PC-3 (cell line): ENCODE measurements around the gene RHEBL1. TPM values are rescaled to one million over a fixed set of nuclear protein-coding genes. Genes with fewer than 3 reads are reported as not detected.

Experiments used
- ATAC-seq: fragments of 200-7000 bp; cut with Tn5 transposase; 2 replicates; pipeline ENCODE4 v1.9.1; 2020; ENCODE audit warnings: mild to moderate bottlenecking, moderate library complexity
- BruUV-seq: library from RNA; stranded (reverse); fragments of 400-500 nt; replicated peaks from 2 replicates; lab custom pipeline; 2021; lab: Mats Ljungman, UMichigan
- CTCF ChIA-PET: fragments of 300-600 bp; sonication (Branson Sonifier 250); formaldehyde crosslinking; loops from one replicate; lab custom pipeline; 2022; ENCODE audit warnings: antibody characterized with exemption; lab: Charles Lee
- POLR2A ChIA-PET: fragments of 300-600 bp; sonication (Branson Sonifier 250); formaldehyde crosslinking; loops from one replicate; lab custom pipeline; 2022; ENCODE audit warnings: antibody characterized with exemption; ENCODE audit not compliant: unreplicated experiment; lab: Charles Lee
- DNase-seq: peaks from one replicate; pipeline ENCODE4 v3.0.0-alpha.2; 2015
- H2AFZ ChIP-seq: fragments of 300-600 bp; sonication (generic); 2 replicates; pipeline ENCODE4 v1.6.0; 2016; ENCODE audit warnings: antibody characterized with exemption, low read length
- H3F3A ChIP-seq: fragments of 300-600 bp; sonication (generic); one replicate; pipeline ENCODE4 v1.6.0; 2017; ENCODE audit warnings: antibody characterized with exemption, low read length, control low read depth, mild to moderate bottlenecking; ENCODE audit not compliant: unreplicated experiment
- H3K27ac ChIP-seq: fragments of 300-600 bp; sonication (generic); 2 replicates; pipeline ENCODE4 v1.5.1; 2016; ENCODE audit warnings: mild to moderate bottlenecking, low read length
- H3K27me3 ChIP-seq: fragments of 300-600 bp; sonication (generic); 2 replicates; pipeline ENCODE4 v1.6.1; 2016; ENCODE audit warnings: low read length, mixed read lengths
- H3K36me3 ChIP-seq: fragments of 300-600 bp; sonication (generic); 2 replicates; pipeline ENCODE4 v1.6.1; 2016; ENCODE audit warnings: low read depth, mixed run types, low read length, mixed read lengths
- H3K4me1 ChIP-seq: fragments of 300-600 bp; sonication (generic); 2 replicates; pipeline ENCODE4 v1.5.1; 2016; ENCODE audit warnings: low read length; ENCODE audit not compliant: insufficient read depth
- H3K4me2 ChIP-seq: fragments of 300-600 bp; sonication (generic); 2 replicates; pipeline ENCODE4 v1.6.0; 2016; ENCODE audit warnings: low read length
- H3K4me3 ChIP-seq: fragments of 300-600 bp; sonication (generic); 2 replicates; pipeline ENCODE4 v1.5.1; 2016; ENCODE audit warnings: mild to moderate bottlenecking, low read length, mixed read lengths
- H3K79me2 ChIP-seq: fragments of 300-600 bp; sonication (generic); 2 replicates; pipeline ENCODE4 v1.6.1; 2017; ENCODE audit warnings: low read length, mixed read lengths
- H3K9ac ChIP-seq: fragments of 300-600 bp; sonication (generic); 2 replicates; pipeline ENCODE4 v1.6.0; 2016; ENCODE audit warnings: mild to moderate bottlenecking, low read length
- H3K9me2 ChIP-seq: fragments of 300-600 bp; sonication (generic); replicated peaks from 2 replicates; pipeline ENCODE4 v1.6.1; 2016; ENCODE audit warnings: mixed run types, low read length, mixed read lengths
- H3K9me3 ChIP-seq: fragments of 300-600 bp; sonication (generic); 2 replicates; pipeline ENCODE4 v1.6.1; 2016; ENCODE audit warnings: low read length, mixed read lengths
- H4K20me1 ChIP-seq: fragments of 300-600 bp; sonication (generic); 2 replicates; pipeline ENCODE4 v1.6.1; 2016; ENCODE audit warnings: low read length, mixed read lengths
- EZH2 ChIP-seq: fragments of 300-600 bp; sonication (generic); IDR thresholded peaks from one replicate; pipeline ENCODE4 v1.6.1; 2017; ENCODE audit warnings: antibody characterized with exemption, mild to moderate bottlenecking, low read length; ENCODE audit not compliant: unreplicated experiment
- EZH2phosphoT487 ChIP-seq: fragments of 300-600 bp; sonication (generic); IDR thresholded peaks from 2 replicates; pipeline ENCODE4 v1.6.1; 2018; ENCODE audit warnings: mild to moderate bottlenecking, antibody characterized with exemption, low read length, borderline replicate concordance
- intact Hi-C: fragments of 100-400 bp; cut with micrococcal nuclease; formaldehyde crosslinking; loops from 2 replicates; pipeline ENCODE4 v1.9.0; 2023
- total RNA-seq: library from RNA; depleted of rRNA; stranded (reverse); fragments of >200 nt; gene quantifications from 2 replicates; pipeline ENCODE4 v1.2.3, GENCODE V29; 2014
- TF ChIP-seq, protein P1 (sequence below): fragments of 300-600 bp; sonication (generic); conservative IDR thresholded peaks from 2 replicates; pipeline ENCODE4 v1.5.1; 2017; ENCODE audit warnings: antibody characterized with exemption, low read depth, mild to moderate bottlenecking, low read length

Gene RHEBL1
- total RNA-seq, 1 experiment from 2014 or later: 5.0 TPM

DNA sequence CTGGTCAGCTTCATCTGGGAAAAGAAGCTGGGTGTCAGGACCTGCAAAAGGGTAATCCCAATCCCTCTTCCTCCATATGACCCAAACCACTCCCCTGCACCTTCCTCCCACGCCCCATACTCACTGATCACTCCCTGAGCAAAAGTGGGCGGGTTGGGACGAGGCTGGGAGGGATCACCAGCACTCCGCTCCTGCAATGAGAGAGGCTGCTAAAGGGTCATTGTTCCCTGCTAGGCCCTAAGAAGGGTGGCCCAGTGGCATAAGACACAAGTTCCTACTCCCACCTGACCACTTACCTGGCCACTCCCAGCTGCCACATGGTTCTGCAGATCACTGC is 35.5 kb downstream of the RHEBL1 start:
- no peak for ATAC-seq
- ChIA-PET CTCF (no interaction called here), POLR2A (no interaction called here)
- Histone ChIP-seq H4K20me1 (no peaks in the 10 kb centered on the region), H3K4me2 (no peak overlapping the region), H3K4me3 (no peak overlapping the region), H3K27ac (no peak overlapping the region), H3K79me2 (no peaks in the 10 kb centered on the region), H3K9me2 (no peaks in the 10 kb centered on the region), H3K9ac (no peak overlapping the region), H3K36me3 (peaks cover 50% of the 10 kb centered on the region), H3K9me3 (no peaks in the 10 kb centered on the region), H3K4me1 (no peaks in the 10 kb centered on the region), H3F3A (no peaks in the 10 kb centered on the region), H2AFZ (no peak overlapping the region), H3K27me3 (no peaks in the 10 kb centered on the region)
- DNase-seq: no peak
- BruUV-seq: no TSS peak
- intact Hi-C loops: no loop called here
- TF ChIP-seq EZH2 (no peak), EZH2phosphoT487 (no peak)
- TF ChIP-seq, protein P1, sequence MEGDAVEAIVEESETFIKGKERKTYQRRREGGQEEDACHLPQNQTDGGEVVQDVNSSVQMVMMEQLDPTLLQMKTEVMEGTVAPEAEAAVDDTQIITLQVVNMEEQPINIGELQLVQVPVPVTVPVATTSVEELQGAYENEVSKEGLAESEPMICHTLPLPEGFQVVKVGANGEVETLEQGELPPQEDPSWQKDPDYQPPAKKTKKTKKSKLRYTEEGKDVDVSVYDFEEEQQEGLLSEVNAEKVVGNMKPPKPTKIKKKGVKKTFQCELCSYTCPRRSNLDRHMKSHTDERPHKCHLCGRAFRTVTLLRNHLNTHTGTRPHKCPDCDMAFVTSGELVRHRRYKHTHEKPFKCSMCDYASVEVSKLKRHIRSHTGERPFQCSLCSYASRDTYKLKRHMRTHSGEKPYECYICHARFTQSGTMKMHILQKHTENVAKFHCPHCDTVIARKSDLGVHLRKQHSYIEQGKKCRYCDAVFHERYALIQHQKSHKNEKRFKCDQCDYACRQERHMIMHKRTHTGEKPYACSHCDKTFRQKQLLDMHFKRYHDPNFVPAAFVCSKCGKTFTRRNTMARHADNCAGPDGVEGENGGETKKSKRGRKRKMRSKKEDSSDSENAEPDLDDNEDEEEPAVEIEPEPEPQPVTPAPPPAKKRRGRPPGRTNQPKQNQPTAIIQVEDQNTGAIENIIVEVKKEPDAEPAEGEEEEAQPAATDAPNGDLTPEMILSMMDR: no peak

DNA sequence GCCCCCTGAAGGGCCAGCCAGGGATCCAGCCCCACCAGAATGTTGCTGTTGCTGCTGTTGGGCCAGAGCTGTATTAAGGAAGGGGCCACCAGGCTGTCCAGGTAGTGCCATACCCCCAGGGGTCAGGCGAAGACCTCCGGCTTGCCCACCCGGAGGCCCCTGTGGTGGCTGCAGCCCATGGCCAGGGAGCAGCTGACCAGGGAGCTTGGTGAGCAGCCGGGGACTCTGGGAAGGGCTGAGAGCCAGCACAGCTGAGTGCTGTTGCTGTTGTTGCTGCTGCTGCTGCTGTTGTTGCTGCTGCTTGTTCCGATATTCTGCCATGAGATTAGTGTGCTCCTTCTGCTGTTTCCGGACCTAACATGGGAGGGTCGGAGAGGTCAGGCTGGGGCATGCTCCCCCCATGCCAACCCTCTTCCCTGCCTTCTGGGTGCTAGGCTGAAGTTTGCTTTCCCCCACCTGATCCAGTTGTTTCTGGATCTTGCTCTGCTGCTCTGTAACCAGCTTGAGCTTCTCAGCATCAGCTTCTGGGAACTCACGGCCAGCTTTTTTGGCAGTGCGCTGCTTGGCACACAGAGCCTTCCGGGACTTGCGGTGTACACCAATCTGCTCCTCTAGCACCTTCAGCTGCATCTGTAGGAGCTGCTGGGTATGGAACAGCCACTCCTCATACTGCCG is 36.0 kb downstream of the RHEBL1 start:
- Histone ChIP-seq H3K27ac (no peak overlapping the region), H2AFZ (no peak overlapping the region), H4K20me1 (no peaks in the 10 kb centered on the region), H3K9me3 (no peaks in the 10 kb centered on the region), H3K9me2 (no peaks in the 10 kb centered on the region), H3K4me3 (no peak overlapping the region), H3F3A (no peaks in the 10 kb centered on the region), H3K4me1 (no peaks in the 10 kb centered on the region), H3K27me3 (no peaks in the 10 kb centered on the region), H3K9ac (no peak overlapping the region), H3K36me3 (peaks cover 52% of the 10 kb centered on the region), H3K79me2 (no peaks in the 10 kb centered on the region), H3K4me2 (no peak overlapping the region)
- no peak for TF ChIP-seq EZH2
- TF ChIP-seq, protein P1: no peak
- no peak for TF ChIP-seq EZH2phosphoT487
- intact Hi-C loops: no loop called here
- DNase-seq (no peak), ATAC-seq (no peak)
- POLR2A ChIA-PET: no interaction called here
- no TSS peak for BruUV-seq
- CTCF ChIA-PET: no interaction called here

DNA sequence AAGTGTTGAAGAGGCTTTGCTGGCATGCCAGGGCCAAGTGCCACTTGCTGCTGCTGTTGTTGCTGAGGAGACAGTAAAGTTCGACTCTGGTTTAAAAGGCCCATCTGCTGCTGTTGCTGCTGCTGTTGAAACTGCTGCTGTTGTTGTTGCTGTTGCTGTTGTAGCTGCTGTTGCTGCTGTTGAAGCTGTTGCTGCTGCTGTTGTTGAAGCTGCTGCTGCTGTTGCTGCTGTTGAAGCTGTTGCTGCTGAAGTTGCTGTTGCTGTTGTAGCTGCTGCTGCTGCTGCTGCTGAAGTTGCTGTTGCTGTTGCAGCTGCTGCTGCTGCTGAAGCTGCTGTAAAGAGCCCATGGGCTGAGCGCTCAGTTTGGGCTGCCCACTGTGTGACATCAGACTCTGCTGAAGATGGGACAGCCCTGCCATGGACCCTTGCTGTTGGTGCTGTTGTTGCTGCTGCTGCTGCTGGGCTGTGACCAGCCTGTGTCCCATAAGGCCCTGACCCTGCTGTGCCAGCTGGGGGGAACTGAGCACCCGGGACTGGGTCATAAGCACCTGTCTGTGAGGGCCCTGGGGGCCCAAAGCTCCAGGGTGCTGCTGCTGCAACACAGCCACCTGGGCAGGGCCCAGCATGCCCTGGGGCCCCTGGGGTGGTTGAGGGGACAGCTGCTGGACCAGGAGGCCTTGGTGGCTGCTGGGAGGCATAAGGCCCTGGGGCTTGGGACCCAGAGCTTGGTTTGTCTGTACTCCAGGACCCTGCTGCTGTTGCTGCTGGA is 36.9 kb downstream of the RHEBL1 start:
- ChIA-PET POLR2A (no interaction called here), CTCF (no interaction called here)
- Histone ChIP-seq H3K36me3 (peaks cover 45% of the 10 kb centered on the region), H3K4me1 (no peaks in the 10 kb centered on the region), H3F3A (no peaks in the 10 kb centered on the region), H3K9me2 (no peaks in the 10 kb centered on the region), H3K27ac (no peak overlapping the region), H2AFZ (no peak overlapping the region), H3K27me3 (no peaks in the 10 kb centered on the region), H3K79me2 (no peaks in the 10 kb centered on the region), H3K4me2 (no peak overlapping the region), H4K20me1 (no peaks in the 10 kb centered on the region), H3K9me3 (no peaks in the 10 kb centered on the region), H3K4me3 (no peak overlapping the region), H3K9ac (no peak overlapping the region)
- ATAC-seq: no peak
- intact Hi-C loops: no loop called here
- no TSS peak for BruUV-seq
- no peak for DNase-seq
- TF ChIP-seq EZH2 (no peak), EZH2phosphoT487 (no peak)
- TF ChIP-seq, protein P1: no peak
